Mesangial cell (primary cell): ENCODE measurements around the gene OR5K1. TPM values are rescaled to one million over a fixed set of nuclear protein-coding genes. Genes with fewer than 3 reads are reported as not detected.

Experiments used
- total RNA-seq: library from RNA; depleted of rRNA; stranded (reverse); fragments of >200 nt; gene quantifications from 2 replicates; pipeline ENCODE4 v1.2.3, GENCODE V29; 2015

The OR5K1 gene
- total RNA-seq: not detected in 2 replicates

DNA sequence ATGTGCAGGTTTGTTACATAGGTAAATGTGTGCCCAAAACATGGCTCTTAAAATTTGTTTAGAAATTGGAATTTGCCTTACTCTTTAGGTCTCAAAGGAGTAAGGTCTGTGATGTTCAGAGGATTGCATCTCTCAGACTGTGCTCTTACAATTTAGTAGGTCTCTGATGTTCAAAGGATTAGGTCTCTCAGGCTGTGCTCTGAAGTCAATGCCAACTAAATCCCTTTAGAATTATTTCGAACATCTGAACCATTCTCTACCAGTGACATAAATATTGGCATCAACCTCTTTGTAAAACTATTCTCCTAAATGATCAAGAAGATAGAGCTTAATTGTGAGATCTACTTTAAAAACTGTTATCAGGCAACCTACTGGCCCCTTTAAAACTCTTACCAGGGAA, at the start of gene OR5K1:
Gene OR5K1 (plus strand): TSS at position 301 of the 400 bp plus-strand sequence. CDS start 6,376 bp downstream, outside the sequence.

DNA sequence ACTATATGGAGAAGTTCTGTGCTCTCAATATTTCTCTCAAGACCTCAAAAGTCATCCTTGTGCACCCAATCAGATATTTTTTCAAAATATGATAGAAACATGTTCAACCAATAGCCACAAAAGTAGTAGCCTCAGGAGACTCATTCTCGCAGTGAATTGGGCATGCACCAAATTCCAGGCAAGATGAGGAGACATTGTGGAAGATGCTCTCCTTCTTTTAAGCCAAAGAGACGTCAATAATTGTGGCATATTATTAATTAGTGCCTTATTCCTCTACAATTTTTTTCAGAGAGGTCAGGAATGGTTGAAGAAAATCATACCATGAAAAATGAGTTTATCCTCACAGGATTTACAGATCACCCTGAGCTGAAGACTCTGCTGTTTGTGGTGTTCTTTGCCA, 34.4 kb downstream of the OR5K1 start, which contains the start of gene OR5K2:
Gene OR5K2 (plus strand): TSS at position 301 of the 400 bp plus-strand sequence. CDS start 0 bp downstream, at position 301.

Other genes with a start within 250 kb of the OR5K1 start
- not detected in 2 replicates for gene OR5H6, start 199.0 kb upstream of the OR5K1 start, total RNA-seq
- not detected in 2 replicates for gene OR5H2, start 180.7 kb upstream of the OR5K1 start, total RNA-seq
- gene OR5K4, start 109.3 kb upstream of the OR5K1 start, total RNA-seq: not detected in 2 replicates
- not detected in 2 replicates for gene OR5K3, start 72.5 kb upstream of the OR5K1 start, total RNA-seq
- gene OR5K2, start 34.5 kb downstream of the OR5K1 start, total RNA-seq: not detected in 2 replicates
- 49.4 and 75.1 TPM in 2 replicates for gene CLDND1, start 59.7 kb downstream of the OR5K1 start, total RNA-seq
- gene GPR15, start 68.8 kb downstream of the OR5K1 start, total RNA-seq: not detected in 2 replicates
- 16.0 and 20.5 TPM in 2 replicates for gene CPOX, start 130.4 kb downstream of the OR5K1 start, total RNA-seq